ENCODE results near the gene CFAP69.

Gene CFAP69, protein sequence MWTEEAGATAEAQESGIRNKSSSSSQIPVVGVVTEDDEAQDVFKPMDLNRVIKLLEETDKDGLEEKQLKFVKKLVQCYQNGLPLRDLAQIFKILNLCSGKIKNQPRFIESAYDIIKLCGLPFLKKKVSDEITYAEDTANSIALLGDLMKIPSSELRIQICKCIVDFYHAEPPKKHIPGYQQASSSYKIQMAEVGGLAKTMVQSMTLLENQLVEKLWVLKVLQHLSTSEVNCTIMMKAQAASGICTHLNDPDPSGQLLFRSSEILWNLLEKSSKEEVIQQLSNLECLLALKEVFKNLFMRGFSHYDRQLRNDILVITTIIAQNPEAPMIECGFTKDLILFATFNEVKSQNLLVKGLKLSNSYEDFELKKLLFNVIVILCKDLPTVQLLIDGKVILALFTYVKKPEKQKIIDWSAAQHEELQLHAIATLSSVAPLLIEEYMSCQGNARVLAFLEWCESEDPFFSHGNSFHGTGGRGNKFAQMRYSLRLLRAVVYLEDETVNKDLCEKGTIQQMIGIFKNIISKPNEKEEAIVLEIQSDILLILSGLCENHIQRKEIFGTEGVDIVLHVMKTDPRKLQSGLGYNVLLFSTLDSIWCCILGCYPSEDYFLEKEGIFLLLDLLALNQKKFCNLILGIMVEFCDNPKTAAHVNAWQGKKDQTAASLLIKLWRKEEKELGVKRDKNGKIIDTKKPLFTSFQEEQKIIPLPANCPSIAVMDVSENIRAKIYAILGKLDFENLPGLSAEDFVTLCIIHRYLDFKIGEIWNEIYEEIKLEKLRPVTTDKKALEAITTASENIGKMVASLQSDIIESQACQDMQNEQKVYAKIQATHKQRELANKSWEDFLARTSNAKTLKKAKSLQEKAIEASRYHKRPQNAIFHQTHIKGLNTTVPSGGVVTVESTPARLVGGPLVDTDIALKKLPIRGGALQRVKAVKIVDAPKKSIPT

DNA sequence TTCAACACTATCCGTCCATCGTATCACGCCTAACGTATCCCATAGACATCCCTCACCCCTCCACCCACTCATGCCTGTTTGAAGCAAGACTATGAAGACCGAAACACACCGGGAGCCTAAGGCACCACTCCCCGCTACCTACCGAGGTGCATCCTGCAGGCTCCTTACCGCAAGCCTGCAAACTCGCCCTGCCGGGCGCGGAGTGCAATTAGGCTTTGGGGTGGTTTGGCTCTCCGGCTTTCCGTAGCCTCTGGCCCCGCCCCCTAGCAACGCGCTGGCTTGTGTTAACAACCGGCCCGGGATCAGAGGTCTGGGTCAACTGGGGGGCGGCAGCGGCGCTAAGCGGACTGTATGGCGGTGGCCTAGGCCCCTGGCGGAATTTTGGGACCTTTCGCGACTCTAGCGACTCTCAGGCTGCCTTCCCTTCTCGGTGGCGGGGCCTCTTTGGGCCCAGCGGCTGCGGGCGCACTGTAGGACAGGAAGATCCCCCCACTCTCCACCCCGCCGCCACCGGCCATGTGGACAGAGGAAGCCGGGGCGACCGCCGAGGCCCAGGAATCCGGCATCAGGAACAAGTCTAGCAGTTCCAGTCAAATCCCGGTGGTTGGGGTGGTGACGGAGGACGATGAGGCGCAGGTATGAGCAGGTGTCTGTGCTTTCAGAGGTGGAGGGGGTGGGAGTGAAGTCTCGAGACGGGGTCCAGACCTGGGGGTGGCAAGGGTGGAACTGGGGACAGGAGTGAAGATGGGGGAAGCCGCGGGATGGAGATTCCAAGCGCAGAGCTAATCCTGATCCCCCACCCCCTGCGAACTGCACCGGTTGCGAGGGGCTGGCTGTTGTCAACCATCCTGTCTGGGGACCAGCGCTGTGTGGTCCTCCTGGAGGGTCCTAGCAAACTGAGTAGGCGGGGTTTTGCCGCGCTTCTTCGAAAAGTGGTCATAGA lies at the start of gene CFAP69:
TSS of gene CFAP69 (plus strand) at position 266 of the 943 bp plus-strand sequence. CDS start at position 517, 251 bp downstream.
- TF ChIP-seq, protein P1, sequence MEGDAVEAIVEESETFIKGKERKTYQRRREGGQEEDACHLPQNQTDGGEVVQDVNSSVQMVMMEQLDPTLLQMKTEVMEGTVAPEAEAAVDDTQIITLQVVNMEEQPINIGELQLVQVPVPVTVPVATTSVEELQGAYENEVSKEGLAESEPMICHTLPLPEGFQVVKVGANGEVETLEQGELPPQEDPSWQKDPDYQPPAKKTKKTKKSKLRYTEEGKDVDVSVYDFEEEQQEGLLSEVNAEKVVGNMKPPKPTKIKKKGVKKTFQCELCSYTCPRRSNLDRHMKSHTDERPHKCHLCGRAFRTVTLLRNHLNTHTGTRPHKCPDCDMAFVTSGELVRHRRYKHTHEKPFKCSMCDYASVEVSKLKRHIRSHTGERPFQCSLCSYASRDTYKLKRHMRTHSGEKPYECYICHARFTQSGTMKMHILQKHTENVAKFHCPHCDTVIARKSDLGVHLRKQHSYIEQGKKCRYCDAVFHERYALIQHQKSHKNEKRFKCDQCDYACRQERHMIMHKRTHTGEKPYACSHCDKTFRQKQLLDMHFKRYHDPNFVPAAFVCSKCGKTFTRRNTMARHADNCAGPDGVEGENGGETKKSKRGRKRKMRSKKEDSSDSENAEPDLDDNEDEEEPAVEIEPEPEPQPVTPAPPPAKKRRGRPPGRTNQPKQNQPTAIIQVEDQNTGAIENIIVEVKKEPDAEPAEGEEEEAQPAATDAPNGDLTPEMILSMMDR (conservative IDR thresholded peaks at IDR 0.05), result peak; percentile 27
- peak within 1 kb of the TSS; percentile 100 for H3K27ac ChIP-seq

DNA sequence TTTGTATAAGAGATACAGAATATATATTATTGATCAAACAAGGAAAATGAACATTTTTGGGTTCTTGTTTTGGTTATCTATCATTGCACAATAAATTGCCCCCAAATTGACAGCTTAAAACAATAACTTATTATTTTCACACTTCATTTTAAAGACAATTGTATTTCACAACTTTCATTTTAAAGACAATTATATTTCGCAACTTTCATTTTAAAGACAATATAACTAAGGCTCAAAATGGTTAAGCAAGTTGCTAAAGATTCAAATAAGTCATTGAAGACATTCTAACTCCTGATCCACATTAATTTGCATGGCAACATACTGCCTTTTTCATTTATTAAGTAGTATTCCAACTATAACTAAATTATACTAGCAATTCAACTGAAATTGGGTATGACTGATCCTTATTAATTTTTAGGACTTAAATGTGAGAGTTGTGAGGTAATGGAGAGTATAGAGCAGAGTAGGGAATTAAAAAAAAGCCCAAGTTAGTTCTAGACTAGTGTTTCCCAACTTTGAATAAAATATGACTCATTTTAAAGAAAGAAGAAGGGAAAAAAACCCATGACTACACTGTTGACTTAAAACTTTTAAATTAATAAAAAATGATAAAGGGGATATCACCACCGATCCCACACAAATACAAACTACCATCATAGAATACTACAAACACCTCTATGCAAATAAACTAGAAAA lies 43.3 kb upstream of the CFAP69 start:
- H3K27ac ChIP-seq, result peak overlapping the region; percentile 4; the same call in 1 of the 2 replicates
- TF ChIP-seq, protein P1 (conservative IDR thresholded peaks at IDR 0.05), result no peak

DNA sequence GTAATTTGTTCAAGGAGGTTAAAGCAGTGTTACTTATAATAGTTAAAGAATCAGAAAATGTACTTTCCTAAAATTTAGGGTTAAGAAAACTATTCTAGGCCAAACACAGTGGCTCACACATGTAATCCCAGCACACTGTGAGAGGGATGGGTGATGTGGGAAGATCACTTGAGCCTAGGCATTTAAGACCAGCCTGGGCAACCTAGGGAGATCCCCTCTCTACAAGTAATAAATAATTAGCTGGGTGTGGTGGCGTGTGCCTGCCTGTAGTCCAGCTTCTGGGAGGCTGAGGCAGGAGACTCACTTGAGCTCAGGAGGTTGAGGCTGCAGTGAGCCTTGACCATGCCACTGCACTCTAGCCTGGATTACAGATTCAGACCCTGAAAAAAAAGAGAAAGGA lies 37.0 kb upstream of the CFAP69 start:
- TF ChIP-seq, protein P1 (conservative IDR thresholded peaks at IDR 0.05), result no peak
- no peak overlapping the region; the same call in 1 of the 2 replicates for H3K27ac ChIP-seq

DNA sequence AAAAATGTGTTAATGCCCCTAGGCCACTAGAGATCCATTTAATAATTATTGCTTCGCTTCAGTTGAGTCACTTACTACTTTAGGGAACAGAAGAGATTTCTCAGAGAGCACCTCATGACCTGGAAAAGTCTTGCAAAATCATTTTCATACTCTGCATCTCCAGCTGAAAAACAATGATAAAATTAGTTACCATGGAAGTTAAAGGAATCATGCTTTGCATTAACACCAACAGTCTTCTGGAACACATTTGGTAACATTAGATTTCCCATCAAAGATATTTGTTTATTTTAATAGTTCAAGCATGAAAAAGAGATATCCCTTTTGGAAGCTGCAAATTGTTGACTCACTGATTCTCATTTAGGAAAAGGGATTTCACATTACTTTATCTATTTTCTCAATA lies 35.2 kb upstream of the CFAP69 start:
- TF ChIP-seq, protein P1 (conservative IDR thresholded peaks at IDR 0.05), result no peak
- peak overlapping the region; percentile 100 for H3K27ac ChIP-seq

DNA sequence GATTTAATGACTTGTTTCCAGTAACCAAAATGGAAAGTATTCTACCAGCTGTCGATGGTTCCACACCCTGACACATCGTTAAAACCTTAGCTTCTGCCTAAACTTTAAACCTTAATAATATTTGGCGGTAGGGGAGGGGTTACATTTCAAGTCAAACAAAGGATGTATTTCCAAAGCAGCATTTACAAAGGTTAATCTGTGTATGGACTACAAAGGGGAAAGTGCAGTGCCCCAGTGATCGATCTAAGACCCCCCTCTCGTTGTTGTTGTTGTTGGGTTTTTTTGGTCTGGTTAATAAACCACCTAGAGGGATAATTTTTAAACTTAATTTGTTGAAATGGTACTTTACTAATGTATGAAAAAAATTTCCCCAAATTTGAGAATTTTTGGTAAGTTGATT lies 34.5 kb upstream of the CFAP69 start:
- peak overlapping the region; percentile 100 for H3K27ac ChIP-seq
- TF ChIP-seq, protein P1 (conservative IDR thresholded peaks at IDR 0.05), result no peak

DNA sequence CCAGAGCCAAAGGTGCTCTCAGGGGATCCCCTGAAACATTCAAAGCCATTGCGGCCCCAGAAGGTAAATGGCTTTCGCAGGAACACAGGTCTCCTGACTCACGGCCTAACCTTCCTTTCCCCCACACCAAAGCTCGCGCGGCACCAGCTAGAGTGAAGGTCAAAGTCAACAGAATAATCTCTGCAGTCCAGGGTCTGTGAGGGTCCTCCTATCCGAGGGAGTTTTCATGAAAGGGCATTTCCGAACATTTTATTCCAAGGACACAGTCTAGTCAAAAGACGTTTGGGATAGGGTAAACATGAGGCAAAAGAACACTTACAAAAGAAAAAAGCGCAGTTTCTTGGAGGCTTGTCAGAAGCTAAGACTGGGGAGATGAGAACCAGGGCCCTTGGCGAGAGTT lies 34.0 kb upstream of the CFAP69 start:
- TF ChIP-seq, protein P1 (conservative IDR thresholded peaks at IDR 0.05), result no peak
- H3K27ac ChIP-seq, result peak overlapping the region; percentile 100

All from VCaP (cell line).